Measurements from ENCODE around the gene ATXN7L2. TPM values are rescaled to one million over a fixed set of nuclear protein-coding genes. Genes with fewer than 3 reads are reported as not detected.

Gene ATXN7L2
- polyA plus RNA-seq, 3 donors = 6.0 to 7.7 (median 6.3) TPM

DNA sequence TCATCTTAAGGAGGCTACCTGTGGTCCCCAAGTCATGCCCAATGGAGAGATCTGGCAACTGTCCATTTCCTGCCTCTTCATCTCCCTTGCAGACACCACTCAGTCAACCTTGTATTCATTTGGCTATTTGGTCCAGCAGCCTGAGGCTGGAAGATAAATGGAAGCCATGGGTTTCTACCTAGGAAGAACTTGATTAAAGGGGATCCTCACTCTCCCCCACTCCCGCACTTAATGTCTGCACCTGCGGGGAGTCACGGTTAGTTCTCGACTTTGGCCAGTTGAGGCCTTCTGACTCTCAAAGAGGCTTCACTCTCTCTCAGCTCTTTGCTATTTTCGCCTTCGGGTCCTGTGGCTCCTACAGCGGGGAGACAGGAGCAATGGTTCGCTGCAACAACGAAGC, 8.4 kb upstream of the ATXN7L2 start:
- no peak for DNase-seq (ENCODE audit: low read depth in 3 of 3, low spot score in 2 of 3)

GRCh38 chr1:109476825-109477224, 6.9 kb upstream of the ATXN7L2 start:
- DNase-seq (ENCODE audit: low read depth in 3 of 3, low spot score in 2 of 3) = no peak

DNA sequence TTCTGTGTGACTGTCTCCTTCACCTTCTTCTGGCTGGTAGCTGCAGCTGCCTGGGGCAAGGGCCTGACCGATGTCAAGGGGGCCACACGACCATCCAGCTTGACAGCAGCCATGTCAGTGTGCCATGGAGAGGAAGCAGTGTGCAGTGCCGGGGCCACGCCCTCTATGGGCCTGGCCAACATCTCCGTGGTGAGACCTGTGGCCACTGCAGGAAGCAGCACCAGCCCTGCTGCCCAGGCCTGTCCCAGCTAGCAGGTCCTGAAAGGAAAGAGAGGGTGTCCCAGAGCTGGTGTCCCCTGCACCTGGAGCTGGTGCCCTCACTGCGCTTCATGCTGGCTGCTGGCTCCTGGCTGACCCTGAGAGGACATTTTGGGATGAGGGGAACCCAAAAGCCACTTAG, 5.9 kb upstream of the ATXN7L2 start:
- DNase-seq (ENCODE audit: low read depth in 3 of 3, low spot score in 2 of 3) = no peak

- DNase-seq (ENCODE audit: low read depth in 3 of 3, low spot score in 2 of 3) = no peak
Measured at GRCh38 chr1:109478806-109479205, 4.9 kb upstream of the ATXN7L2 start.

GRCh38 chr1:109479311-109479710, 4.4 kb upstream of the ATXN7L2 start:
- no peak for DNase-seq (ENCODE audit: low read depth in 3 of 3, low spot score in 2 of 3)

- no peak for DNase-seq (ENCODE audit: low read depth in 3 of 3, low spot score in 2 of 3)
Measured at GRCh38 chr1:109479901-109480300, 3.8 kb upstream of the ATXN7L2 start.

DNA sequence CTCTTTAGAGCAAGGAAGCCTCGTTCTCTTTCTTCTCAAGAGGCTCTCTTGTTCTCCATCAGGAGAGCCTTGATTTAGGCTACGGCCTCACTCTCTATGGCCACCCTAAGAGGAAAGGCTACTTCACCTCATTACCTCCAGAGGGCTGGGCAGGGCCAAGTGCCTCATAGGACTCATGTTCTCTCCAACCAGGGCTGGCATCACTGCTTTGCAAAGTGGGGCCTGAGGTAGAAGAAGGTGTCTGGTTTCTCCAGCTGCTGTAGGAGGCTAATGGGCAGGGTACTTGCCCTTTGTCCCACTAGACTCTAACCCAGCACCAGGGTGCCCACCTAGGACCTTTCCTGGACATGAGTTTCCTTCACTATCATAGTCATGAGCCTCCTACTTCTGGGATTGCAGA, 2.1 kb upstream of the ATXN7L2 start:
- no peak for DNase-seq (ENCODE audit: low read depth in 3 of 3, low spot score in 2 of 3)

GRCh38 chr1:109482242-109482641, 1.5 kb upstream of the ATXN7L2 start:
- no peak for DNase-seq (ENCODE audit: low read depth in 3 of 3, low spot score in 2 of 3)

GRCh38 chr1:109482791-109483671, 674 bp upstream of the ATXN7L2 start:
- no peak for DNase-seq (ENCODE audit: low read depth in 3 of 3, low spot score in 2 of 3)

- DNase-seq (ENCODE audit: low read depth in 3 of 3, low spot score in 2 of 3) = no peak
Measured at GRCh38 chr1:109484519-109484975, 842 bp downstream of the ATXN7L2 start.

DNA sequence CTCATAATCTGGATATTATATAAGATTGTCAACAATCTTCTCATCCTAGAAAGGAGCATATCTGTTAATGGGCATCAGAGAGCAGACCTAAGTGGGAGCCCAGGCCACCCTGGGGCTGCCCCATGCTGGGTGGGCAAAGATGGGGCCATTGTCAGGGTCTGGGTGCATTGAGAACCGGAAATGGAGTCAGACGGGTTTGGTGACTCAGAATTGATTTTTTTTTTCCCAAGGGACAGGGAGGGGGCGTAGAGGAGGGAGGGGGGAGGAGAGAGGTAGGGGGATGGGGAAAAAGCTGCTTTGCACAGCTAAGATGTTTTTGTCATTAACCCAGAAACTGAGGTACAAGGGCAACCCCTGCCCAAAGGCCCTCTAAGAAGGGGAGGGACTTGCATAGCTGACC, 1.3 kb downstream of the ATXN7L2 start:
- no peak for DNase-seq (ENCODE audit: low read depth in 3 of 3, low spot score in 2 of 3)

GRCh38 chr1:109487261-109487660, 3.6 kb downstream of the ATXN7L2 start:
- DNase-seq (ENCODE audit: low read depth in 3 of 3, low spot score in 2 of 3) = no peak

- no peak for DNase-seq (ENCODE audit: low read depth in 3 of 3, low spot score in 2 of 3)
Measured at GRCh38 chr1:109488201-109488600, 4.5 kb downstream of the ATXN7L2 start.

DNA sequence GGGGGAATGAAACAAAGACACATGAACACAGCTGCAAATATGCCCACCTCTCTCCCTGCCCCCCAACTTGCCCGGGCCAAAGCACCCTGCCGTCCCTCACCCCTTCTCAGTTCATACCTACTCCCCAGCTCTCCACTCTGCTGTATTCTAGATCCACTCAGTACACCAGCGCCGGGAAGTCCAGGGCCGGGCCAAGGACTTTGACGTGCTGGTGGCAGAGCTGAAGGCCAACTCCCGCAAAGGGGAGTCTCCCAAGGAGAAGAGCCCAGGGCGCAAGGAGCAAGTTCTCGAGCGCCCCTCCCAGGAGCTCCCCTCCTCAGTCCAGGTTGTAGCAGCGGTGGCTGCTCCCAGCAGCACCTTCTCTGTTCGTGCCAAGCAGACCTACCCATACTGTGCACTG, 5.0 kb downstream of the ATXN7L2 start:
- no peak for DNase-seq (ENCODE audit: low read depth in 3 of 3, low spot score in 2 of 3)

GRCh38 chr1:109490029-109490933, 6.6 kb downstream of the ATXN7L2 start:
- DNase-seq (ENCODE audit: low read depth in 3 of 3, low spot score in 2 of 3) = no peak

- DNase-seq (ENCODE audit: low read depth in 3 of 3, low spot score in 2 of 3) = no peak
Measured at GRCh38 chr1:109490934-109491302, 7.2 kb downstream of the ATXN7L2 start.

DNA sequence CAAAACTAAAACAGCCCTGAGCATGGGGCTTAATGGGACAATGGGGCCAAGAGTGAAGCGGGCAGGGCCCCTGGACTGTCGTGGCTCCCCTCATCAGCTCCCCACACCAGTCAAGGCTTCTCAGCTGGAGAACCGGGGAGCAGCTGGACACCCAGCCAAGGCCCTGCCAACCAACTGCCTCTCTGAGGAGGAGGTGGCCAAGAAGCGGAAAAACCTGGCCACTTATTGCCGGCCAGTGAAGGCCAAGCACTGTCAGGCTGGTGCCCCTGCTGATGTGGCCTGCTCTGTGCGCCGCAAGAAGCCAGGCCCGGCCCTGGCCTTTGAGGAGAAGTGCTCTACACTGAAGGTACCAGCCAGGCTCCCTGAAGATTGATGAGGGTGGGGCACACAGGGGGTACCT, 7.7 kb downstream of the ATXN7L2 start:
- no peak for DNase-seq (ENCODE audit: low read depth in 3 of 3, low spot score in 2 of 3)

DNA sequence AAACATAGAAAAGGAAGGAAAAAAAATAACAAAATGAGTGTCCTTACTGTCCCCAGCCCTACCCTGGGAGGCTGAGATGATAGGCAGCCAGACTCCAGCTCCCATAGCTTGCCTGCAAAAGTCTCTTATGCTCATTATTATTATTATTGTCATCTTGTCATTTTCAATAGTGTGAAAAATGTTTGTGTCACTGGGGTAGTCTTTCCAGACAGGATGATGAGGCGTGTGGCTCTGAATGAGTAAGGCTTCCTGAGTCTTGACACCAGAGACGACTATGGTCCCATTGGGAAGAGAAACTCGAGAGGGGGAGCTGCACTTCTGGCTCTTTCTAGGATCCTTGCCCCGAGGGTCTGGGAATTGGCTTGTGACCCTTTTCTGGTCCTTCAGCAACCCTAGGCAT, 9.1 kb downstream of the ATXN7L2 start:
- DNase-seq (ENCODE audit: low read depth in 3 of 3, low spot score in 2 of 3) = no peak

- no peak for DNase-seq (ENCODE audit: low read depth in 3 of 3, low spot score in 2 of 3)
Measured at GRCh38 chr1:109493227-109493626, 9.5 kb downstream of the ATXN7L2 start.

DNA sequence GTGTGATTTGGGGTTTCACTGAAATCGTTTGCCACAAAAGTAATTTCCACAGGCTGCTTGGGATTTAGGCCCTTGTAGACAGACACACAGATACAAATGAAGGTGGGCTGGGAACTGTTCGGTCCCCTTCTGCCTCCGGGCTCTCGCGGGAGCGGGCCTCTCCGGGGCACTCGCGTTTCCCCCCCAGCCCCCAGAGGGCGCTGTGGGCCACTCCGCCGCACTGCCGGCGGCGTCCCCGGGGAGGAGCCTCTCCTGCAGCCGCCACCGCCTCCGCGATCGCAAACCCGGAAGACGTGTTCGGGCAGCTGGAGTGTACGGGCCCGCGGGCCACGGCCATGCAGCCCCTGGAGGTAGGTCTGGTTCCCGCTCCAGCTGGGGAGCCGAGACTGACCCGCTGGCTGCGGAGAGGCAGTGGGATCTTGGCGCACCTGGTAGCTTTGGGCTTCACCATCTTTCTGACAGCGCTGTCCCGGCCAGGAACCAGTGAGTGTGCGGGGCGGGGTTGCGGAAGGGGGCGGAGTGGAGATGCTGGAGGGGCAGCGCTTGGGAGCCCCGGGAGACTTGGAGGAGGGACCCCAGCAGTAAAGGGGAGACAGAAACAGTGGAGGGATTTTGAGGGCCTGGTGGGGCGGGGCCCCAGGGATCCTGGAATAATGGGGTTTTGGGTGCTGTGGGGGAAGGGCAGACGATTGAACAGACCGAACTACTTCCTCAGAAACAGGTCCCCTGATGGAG, 10.3 kb downstream of the ATXN7L2 start, which contains the start of gene CYB561D1:
CYB561D1 (plus strand) TSS at position 290 of the 735 bp plus-strand sequence; CDS start at position 336, 46 bp downstream.
- DNase-seq (ENCODE audit: low read depth in 3 of 3, low spot score in 2 of 3) = peak; percentile 70 to 79 (median 78)

DNA sequence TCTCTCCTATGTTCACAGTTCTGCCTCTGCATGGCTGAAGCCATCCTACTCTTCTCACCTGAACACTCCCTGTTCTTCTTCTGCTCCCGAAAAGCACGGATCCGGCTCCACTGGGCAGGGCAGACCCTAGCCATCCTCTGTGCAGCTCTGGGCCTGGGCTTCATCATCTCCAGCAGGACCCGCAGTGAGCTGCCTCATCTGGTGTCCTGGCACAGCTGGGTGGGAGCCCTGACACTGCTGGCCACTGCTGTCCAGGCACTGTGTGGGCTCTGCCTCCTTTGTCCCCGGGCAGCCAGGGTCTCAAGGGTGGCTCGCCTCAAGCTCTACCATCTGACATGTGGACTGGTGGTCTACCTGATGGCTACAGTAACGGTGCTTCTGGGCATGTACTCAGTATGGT, 12.0 kb downstream of the ATXN7L2 start:
- DNase-seq (ENCODE audit: low read depth in 3 of 3, low spot score in 2 of 3) = no peak

Measured in right renal cortex interstitium (tissue), 3 donors.